ENCODE measurements around the gene ROPN1B. TPM values are rescaled to one million over a fixed set of nuclear protein-coding genes. Genes with fewer than 3 reads are reported as not detected.
A peak's percentile ranks its signal among the peaks of the same experiment; 100 is the strongest.

Gene ROPN1B
- total and polyA plus RNA-seq, 4 experiments from 2014 or later = not detected

DNA sequence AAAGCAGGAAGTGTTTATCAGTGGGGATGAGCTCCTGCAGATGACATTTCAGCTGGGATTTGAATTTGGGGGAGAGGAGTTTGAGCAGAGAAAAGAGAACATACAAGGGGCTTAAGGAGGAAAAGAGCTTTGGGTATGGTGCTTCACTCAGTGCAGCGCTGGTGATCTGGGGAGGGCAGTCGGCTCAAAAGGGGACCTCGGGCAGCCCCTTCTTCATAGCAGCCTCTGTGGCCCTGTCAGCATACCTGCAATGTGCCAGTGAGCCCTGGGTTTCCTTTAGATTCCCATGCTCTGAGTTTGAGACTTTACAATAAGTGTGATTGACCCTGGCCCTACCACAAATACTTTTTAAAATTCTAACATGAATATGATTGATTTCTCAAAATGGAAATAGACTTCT, 40.2 kb downstream of the ROPN1B start:
- Histone ChIP-seq H3K4me1 (ENCODE audit: insufficient read depth, low read length) (no peaks in the 10 kb centered on the region), H3K4me3 (ENCODE audit: low read length in 2 of 2) (no peak overlapping the region), H3K27ac (ENCODE audit: low read depth, low read length) (no peak overlapping the region), H3K27me3 (ENCODE audit: insufficient read depth, low read length) (no peaks in the 10 kb centered on the region), H3K36me3 (ENCODE audit: insufficient read depth, low read length) (peaks cover 28% of the 10 kb centered on the region), H3K9me3 (ENCODE audit: control insufficient read depth in 1 of 2, low read length in 2 of 2) (no peaks in the 10 kb centered on the region)
- Mint-ChIP-seq H3K4me3 (no peak overlapping the region), H3K4me1 (peaks cover 0 to 2% (median 0%) of the 10 kb centered on the region in 4 donors), H3K27ac (peak overlapping the region in 3 of 7 donors; percentile 11 to 44 (median 23)), H3K9me3 (peaks cover 0 to 4% (median 0%) of the 10 kb centered on the region in 8 donors), H3K27me3 (no peaks in the 10 kb centered on the region), H3K36me3 (peaks cover 80 to 85% of the 10 kb centered on the region in 2 donors)
- DNase-seq = no peak
- ChIA-PET CTCF (ENCODE audit: partially characterized antibody) (no interaction called here), POLR2A (ENCODE audit: partially characterized antibody) (no interaction called here)
- intact Hi-C loops (cut with micrococcal nuclease) = no loop called here

DNA sequence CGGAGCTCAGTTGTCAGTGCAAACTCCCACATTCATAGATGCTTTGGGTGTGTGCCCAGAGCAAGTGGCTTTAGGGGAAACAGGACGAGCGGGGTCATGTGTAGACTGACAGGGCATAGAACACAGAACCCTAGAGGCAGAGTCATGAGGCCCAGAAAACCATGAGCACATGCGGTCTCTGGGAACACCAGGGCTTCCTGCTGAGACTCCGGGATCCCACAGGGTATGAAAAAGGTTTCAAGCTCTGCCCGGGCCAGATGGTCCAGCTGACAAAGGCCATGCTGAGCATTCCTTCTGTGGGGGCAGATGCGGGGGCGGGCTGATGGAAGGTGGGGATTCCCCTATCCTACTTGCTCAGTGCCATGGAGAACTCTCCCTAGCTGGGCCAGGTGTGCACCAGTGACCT, 44.8 kb downstream of the ROPN1B start:
- Mint-ChIP-seq H3K9me3 (no peaks in the 10 kb centered on the region), H3K4me1 (no peaks in the 10 kb centered on the region), H3K4me3 (no peak overlapping the region), H3K27me3 (no peaks in the 10 kb centered on the region), H3K36me3 (peaks cover 77 to 86% of the 10 kb centered on the region in 2 donors), H3K27ac (peak overlapping the region in 1 of 7 donors; percentile 6)
- Histone ChIP-seq H3K4me1 (ENCODE audit: insufficient read depth, low read length) (no peaks in the 10 kb centered on the region), H3K27me3 (ENCODE audit: insufficient read depth, low read length) (no peaks in the 10 kb centered on the region), H3K36me3 (ENCODE audit: insufficient read depth, low read length) (peaks cover 19% of the 10 kb centered on the region), H3K4me3 (ENCODE audit: low read length in 2 of 2) (no peak overlapping the region), H3K27ac (ENCODE audit: low read depth, low read length) (no peak overlapping the region), H3K9me3 (ENCODE audit: control insufficient read depth in 1 of 2, low read length in 2 of 2) (no peaks in the 10 kb centered on the region)
- no peak for DNase-seq
- ChIA-PET CTCF (ENCODE audit: partially characterized antibody) (no interaction called here), POLR2A (ENCODE audit: partially characterized antibody) (no interaction called here)
- intact Hi-C loops (cut with micrococcal nuclease) = no loop called here

DNA sequence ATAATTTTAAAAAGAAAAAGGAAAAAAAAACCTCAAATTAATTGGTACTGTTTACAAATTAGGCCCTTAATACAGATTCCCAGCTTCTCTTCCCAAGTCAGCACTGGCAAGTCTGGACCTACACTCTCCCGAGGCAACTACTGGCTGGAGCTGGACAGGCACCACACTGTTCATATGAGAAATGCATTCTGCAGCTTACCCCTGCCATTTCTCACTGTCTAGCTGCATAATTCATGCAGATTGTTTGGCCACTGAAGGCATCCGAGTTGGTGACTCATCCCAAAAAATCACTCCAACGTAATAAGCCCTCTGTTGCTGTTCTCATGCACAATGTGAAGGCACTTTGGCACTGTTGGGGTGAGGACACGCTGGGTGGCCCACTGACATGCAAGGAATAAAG, 45.3 kb downstream of the ROPN1B start:
- Mint-ChIP-seq H3K4me3 (no peak overlapping the region), H3K27ac (no peak overlapping the region), H3K27me3 (no peaks in the 10 kb centered on the region), H3K9me3 (no peaks in the 10 kb centered on the region), H3K36me3 (peaks cover 72 to 81% of the 10 kb centered on the region in 2 donors), H3K4me1 (no peaks in the 10 kb centered on the region)
- no peaks in the 10 kb centered on the region for H3K27me3 ChIP-seq (ENCODE audit: insufficient read depth, low read length)
- H3K36me3 ChIP-seq (ENCODE audit: insufficient read depth, low read length) = peaks cover 19% of the 10 kb centered on the region
- no peak overlapping the region for H3K4me3 ChIP-seq (ENCODE audit: low read length in 2 of 2)
- no peaks in the 10 kb centered on the region for H3K4me1 ChIP-seq (ENCODE audit: insufficient read depth, low read length)
- H3K9me3 ChIP-seq (ENCODE audit: control insufficient read depth in 1 of 2, low read length in 2 of 2) = no peaks in the 10 kb centered on the region
- CTCF ChIA-PET (ENCODE audit: partially characterized antibody) = no interaction called here
- intact Hi-C loops (cut with micrococcal nuclease) = no loop called here
- POLR2A ChIA-PET (ENCODE audit: partially characterized antibody) = no interaction called here
- no peak for DNase-seq
- H3K27ac ChIP-seq (ENCODE audit: low read depth, low read length) = no peak overlapping the region

DNA sequence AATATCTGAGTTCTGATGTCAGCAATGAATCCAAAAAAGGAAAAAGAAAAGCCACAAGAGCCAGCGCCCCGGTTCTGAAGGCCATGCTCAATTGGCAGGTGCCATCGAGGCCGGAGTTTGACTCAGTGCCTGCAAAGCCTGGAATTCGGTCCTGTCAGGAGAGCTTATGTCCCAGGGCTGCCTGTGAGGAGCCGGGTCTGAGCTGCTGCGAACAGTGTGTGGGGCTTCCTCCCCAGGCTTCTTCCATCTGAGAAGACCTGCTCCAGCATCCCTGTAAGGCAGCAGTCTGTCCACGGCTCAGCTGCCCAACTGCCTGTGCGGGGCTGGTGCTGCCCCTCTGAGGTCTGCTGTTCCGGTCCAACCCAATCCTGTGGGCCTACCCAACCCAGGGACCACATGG, 46.1 kb downstream of the ROPN1B start:
- intact Hi-C loops (cut with micrococcal nuclease) = no loop called here
- peaks cover 19% of the 10 kb centered on the region for H3K36me3 ChIP-seq (ENCODE audit: insufficient read depth, low read length)
- ChIA-PET CTCF (ENCODE audit: partially characterized antibody) (interaction anchor here (0.9 kb wide), 1 partner anchor 10 kb away, joined by 3 read pairs; no protein-coding TSS in a partner anchor), POLR2A (ENCODE audit: partially characterized antibody) (no interaction called here)
- H3K27me3 ChIP-seq (ENCODE audit: insufficient read depth, low read length) = no peaks in the 10 kb centered on the region
- Mint-ChIP-seq H3K36me3 (peaks cover 65 to 73% of the 10 kb centered on the region in 2 donors), H3K4me3 (no peak overlapping the region), H3K27ac (no peak overlapping the region), H3K27me3 (no peaks in the 10 kb centered on the region), H3K9me3 (no peaks in the 10 kb centered on the region), H3K4me1 (no peaks in the 10 kb centered on the region)
- no peaks in the 10 kb centered on the region for H3K9me3 ChIP-seq (ENCODE audit: control insufficient read depth in 1 of 2, low read length in 2 of 2)
- H3K4me3 ChIP-seq (ENCODE audit: low read length in 2 of 2) = no peak overlapping the region
- no peak overlapping the region for H3K27ac ChIP-seq (ENCODE audit: low read depth, low read length)
- DNase-seq = no peak
- no peaks in the 10 kb centered on the region for H3K4me1 ChIP-seq (ENCODE audit: insufficient read depth, low read length)

DNA sequence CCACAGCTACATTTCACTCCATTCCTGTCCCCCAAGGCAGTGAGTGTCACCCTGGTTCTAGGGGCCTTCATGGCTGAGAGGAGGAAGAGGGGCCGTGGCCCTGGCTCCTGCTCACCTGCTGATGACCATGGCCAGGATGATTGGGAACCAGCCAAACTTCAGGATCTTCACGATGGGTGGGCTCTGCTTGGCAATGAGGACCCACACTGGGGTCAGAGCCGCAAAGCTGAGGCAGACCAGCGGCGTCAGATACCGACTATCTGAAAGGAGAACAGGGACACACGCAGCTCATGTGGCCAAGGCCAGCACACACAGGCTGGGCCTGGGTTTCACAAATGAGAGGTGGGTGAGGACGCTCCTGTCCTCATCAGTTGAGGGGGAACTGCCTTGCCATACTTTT, 47.6 kb downstream of the ROPN1B start:
- no peak overlapping the region for H3K4me3 Mint-ChIP-seq
- POLR2A ChIA-PET (ENCODE audit: partially characterized antibody) = interaction anchor here (1.3 kb wide), 1 partner anchor 26 kb away, joined by 3 read pairs; no protein-coding TSS in a partner anchor
- DNase-seq = no peak
- peaks cover 68 to 71% of the 10 kb centered on the region in 2 donors for H3K36me3 Mint-ChIP-seq
- no peaks in the 10 kb centered on the region for H3K4me1 Mint-ChIP-seq
- no peak overlapping the region for H3K27ac ChIP-seq (ENCODE audit: low read depth, low read length)
- no peaks in the 10 kb centered on the region for H3K27me3 Mint-ChIP-seq
- H3K36me3 ChIP-seq (ENCODE audit: insufficient read depth, low read length) = peaks cover 14% of the 10 kb centered on the region
- H3K9me3 Mint-ChIP-seq = no peaks in the 10 kb centered on the region
- CTCF ChIA-PET (ENCODE audit: partially characterized antibody) = no interaction called here
- no peaks in the 10 kb centered on the region for H3K4me1 ChIP-seq (ENCODE audit: insufficient read depth, low read length)
- no peaks in the 10 kb centered on the region for H3K9me3 ChIP-seq (ENCODE audit: control insufficient read depth in 1 of 2, low read length in 2 of 2)
- no peak overlapping the region for H3K27ac Mint-ChIP-seq
- intact Hi-C loops (cut with micrococcal nuclease) = no loop called here
- H3K4me3 ChIP-seq (ENCODE audit: low read length in 2 of 2) = no peak overlapping the region
- no peaks in the 10 kb centered on the region for H3K27me3 ChIP-seq (ENCODE audit: insufficient read depth, low read length)

DNA sequence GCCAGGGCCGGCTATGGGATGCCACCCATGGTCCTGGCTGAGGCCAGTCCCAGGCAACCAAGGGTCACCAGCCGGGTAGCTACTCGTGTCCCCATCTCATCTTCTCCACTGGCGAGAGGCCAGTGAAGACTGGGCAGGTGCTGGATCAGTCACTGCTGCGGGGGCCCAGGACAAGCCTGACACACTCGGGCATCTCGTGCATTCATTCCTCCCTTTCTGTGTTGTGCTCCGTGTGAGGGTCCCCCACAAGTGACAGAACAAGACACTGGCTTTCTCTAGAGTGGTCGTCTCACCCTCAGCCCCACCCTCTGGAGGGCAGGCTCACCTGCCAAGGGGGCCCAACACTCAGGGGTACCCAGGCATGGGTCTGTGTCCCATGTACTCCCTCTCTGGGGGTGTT, 48.4 kb downstream of the ROPN1B start:
- H3K4me1 ChIP-seq (ENCODE audit: insufficient read depth, low read length) = no peaks in the 10 kb centered on the region
- no peak overlapping the region for H3K4me3 Mint-ChIP-seq
- peaks cover 67 to 71% of the 10 kb centered on the region in 2 donors for H3K36me3 Mint-ChIP-seq
- ChIA-PET POLR2A (ENCODE audit: partially characterized antibody) (no interaction called here), CTCF (ENCODE audit: partially characterized antibody) (no interaction called here)
- no peaks in the 10 kb centered on the region for H3K4me1 Mint-ChIP-seq
- intact Hi-C loops (cut with micrococcal nuclease) = no loop called here
- no peak for DNase-seq
- no peak overlapping the region for H3K4me3 ChIP-seq (ENCODE audit: low read length in 2 of 2)
- no peaks in the 10 kb centered on the region for H3K9me3 ChIP-seq (ENCODE audit: control insufficient read depth in 1 of 2, low read length in 2 of 2)
- no peak overlapping the region for H3K27ac ChIP-seq (ENCODE audit: low read depth, low read length)
- H3K9me3 Mint-ChIP-seq = no peaks in the 10 kb centered on the region
- peaks cover 14% of the 10 kb centered on the region for H3K36me3 ChIP-seq (ENCODE audit: insufficient read depth, low read length)
- H3K27me3 ChIP-seq (ENCODE audit: insufficient read depth, low read length) = no peaks in the 10 kb centered on the region
- H3K27ac Mint-ChIP-seq = no peak overlapping the region
- no peaks in the 10 kb centered on the region for H3K27me3 Mint-ChIP-seq

DNA sequence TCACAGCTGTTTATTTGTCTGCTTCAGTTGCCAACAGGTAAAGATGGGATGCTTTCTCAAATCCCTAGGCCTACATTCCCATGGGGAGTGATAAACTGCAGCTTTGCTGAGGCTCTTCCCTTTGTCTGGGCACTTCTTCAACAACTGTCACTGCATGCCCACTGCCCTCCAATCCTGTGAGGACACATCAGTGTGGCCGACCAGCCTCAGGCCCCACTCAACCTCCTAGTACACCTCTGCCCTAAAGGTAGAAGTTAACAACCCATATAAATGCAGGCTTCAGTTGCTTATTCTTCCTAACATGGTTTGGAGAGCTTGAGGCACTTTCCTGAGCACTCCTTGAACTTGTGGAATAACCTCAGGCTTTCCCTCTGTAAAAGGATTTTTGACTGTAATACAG, 49.6 kb downstream of the ROPN1B start:
- Histone ChIP-seq H3K27me3 (ENCODE audit: insufficient read depth, low read length) (no peaks in the 10 kb centered on the region), H3K4me3 (ENCODE audit: low read length in 2 of 2) (no peak overlapping the region), H3K27ac (ENCODE audit: low read depth, low read length) (no peak overlapping the region), H3K9me3 (ENCODE audit: control insufficient read depth in 1 of 2, low read length in 2 of 2) (no peaks in the 10 kb centered on the region), H3K36me3 (ENCODE audit: insufficient read depth, low read length) (peaks cover 14% of the 10 kb centered on the region), H3K4me1 (ENCODE audit: insufficient read depth, low read length) (no peaks in the 10 kb centered on the region)
- no peaks in the 10 kb centered on the region for H3K9me3 Mint-ChIP-seq
- H3K27me3 Mint-ChIP-seq = no peaks in the 10 kb centered on the region
- peaks cover 61 to 66% of the 10 kb centered on the region in 2 donors for H3K36me3 Mint-ChIP-seq
- intact Hi-C loops (cut with micrococcal nuclease) = no loop called here
- H3K4me3 Mint-ChIP-seq = no peak overlapping the region
- peak overlapping the region in 2 of 7 donors; percentile 16 to 51 for H3K27ac Mint-ChIP-seq
- H3K4me1 Mint-ChIP-seq = no peaks in the 10 kb centered on the region
- ChIA-PET CTCF (ENCODE audit: partially characterized antibody) (no interaction called here), POLR2A (ENCODE audit: partially characterized antibody) (no interaction called here)
- DNase-seq = no peak

DNA sequence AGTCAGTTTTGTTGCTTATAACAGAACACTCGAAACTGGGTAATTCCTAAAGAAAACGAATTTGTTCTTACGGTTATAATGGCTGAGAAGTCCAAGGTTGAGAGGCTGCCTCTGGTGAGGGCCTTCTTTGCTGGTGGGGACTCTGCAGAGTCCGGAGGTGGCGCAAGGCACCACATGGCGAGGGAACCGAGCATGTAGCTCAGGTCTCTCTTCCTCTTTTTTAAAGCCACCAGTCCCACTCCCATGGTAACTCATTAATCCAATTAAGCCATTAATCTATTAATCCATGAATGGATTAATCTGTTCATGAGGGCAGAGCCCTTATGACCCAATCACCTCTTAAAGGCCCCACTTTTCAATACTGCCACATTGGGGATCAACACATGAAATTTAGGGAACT, 50.0 kb downstream of the ROPN1B start:
- intact Hi-C loops (cut with micrococcal nuclease) = no loop called here

More for the DNA sequence above, 50.0 kb downstream of the ROPN1B start:
- H3K4me3 ChIP-seq (ENCODE audit: low read length in 2 of 2) = no peak overlapping the region
- H3K4me1 Mint-ChIP-seq = no peaks in the 10 kb centered on the region
- peaks cover 12% of the 10 kb centered on the region for H3K36me3 ChIP-seq (ENCODE audit: insufficient read depth, low read length)
- no peak overlapping the region for H3K27ac Mint-ChIP-seq
- H3K27ac ChIP-seq (ENCODE audit: low read depth, low read length) = no peak overlapping the region
- DNase-seq = no peak
- no peak overlapping the region for H3K4me3 Mint-ChIP-seq
- no peaks in the 10 kb centered on the region for H3K27me3 Mint-ChIP-seq
- ChIA-PET POLR2A (ENCODE audit: partially characterized antibody) (no interaction called here), CTCF (ENCODE audit: partially characterized antibody) (no interaction called here)
- H3K36me3 Mint-ChIP-seq = peaks cover 57 to 65% of the 10 kb centered on the region in 2 donors
- H3K9me3 ChIP-seq (ENCODE audit: control insufficient read depth in 1 of 2, low read length in 2 of 2) = no peaks in the 10 kb centered on the region
- H3K9me3 Mint-ChIP-seq = no peaks in the 10 kb centered on the region
- H3K27me3 ChIP-seq (ENCODE audit: insufficient read depth, low read length) = no peaks in the 10 kb centered on the region
- H3K4me1 ChIP-seq (ENCODE audit: insufficient read depth, low read length) = no peaks in the 10 kb centered on the region

Measured in CD4-positive, alpha-beta memory T cell (primary cell).